VCaP (cell line): ENCODE data around the gene XRCC4.

ENCODE experiments used
- H3K27ac ChIP-seq: fragments of 450-650 bp; 2 replicates; pipeline ENCODE4 v1.5.1; 2017
- TF ChIP-seq, protein P1 (sequence below): fragments of 450-650 bp; conservative IDR thresholded peaks from 2 replicates; pipeline ENCODE4 v1.5.1; 2017; ENCODE audit warnings: mild to moderate bottlenecking, moderate library complexity

XRCC4 gene

DNA sequence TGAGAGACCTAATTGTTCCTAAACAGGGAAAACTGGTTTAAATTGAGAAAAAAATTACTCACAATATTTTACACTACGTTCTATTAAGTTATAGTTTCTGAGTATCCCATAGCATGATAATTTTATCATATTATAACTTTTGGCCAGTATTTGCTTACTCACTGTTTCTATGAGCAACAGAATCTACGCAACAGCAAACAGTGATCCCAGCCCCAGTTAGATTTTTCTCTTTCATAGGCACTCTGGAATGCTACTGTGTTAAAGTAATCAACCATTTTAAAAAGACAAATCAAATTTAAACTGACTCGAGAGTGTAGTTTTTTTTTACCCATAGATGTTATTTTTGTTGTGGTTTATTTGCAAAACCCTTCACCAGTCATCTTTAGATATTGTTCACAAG lies 107.2 kb downstream of the XRCC4 start:
- no peak overlapping the region for H3K27ac ChIP-seq
- TF ChIP-seq, protein P1, sequence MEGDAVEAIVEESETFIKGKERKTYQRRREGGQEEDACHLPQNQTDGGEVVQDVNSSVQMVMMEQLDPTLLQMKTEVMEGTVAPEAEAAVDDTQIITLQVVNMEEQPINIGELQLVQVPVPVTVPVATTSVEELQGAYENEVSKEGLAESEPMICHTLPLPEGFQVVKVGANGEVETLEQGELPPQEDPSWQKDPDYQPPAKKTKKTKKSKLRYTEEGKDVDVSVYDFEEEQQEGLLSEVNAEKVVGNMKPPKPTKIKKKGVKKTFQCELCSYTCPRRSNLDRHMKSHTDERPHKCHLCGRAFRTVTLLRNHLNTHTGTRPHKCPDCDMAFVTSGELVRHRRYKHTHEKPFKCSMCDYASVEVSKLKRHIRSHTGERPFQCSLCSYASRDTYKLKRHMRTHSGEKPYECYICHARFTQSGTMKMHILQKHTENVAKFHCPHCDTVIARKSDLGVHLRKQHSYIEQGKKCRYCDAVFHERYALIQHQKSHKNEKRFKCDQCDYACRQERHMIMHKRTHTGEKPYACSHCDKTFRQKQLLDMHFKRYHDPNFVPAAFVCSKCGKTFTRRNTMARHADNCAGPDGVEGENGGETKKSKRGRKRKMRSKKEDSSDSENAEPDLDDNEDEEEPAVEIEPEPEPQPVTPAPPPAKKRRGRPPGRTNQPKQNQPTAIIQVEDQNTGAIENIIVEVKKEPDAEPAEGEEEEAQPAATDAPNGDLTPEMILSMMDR, result no peak

GRCh38 chr5:83192947-83193346 lies 115.6 kb downstream of the XRCC4 start:
- TF ChIP-seq, protein P1, result no peak
- H3K27ac ChIP-seq, result no peak overlapping the region

- TF ChIP-seq, protein P1, result no peak
- H3K27ac ChIP-seq, result no peak overlapping the region
These were observed 120.1 kb downstream of the XRCC4 start for GRCh38 chr5:83197326-83197967.

- no peak overlapping the region for H3K27ac ChIP-seq
- TF ChIP-seq, protein P1, result no peak
These were observed 121.8 kb downstream of the XRCC4 start for GRCh38 chr5:83199126-83199525.

DNA sequence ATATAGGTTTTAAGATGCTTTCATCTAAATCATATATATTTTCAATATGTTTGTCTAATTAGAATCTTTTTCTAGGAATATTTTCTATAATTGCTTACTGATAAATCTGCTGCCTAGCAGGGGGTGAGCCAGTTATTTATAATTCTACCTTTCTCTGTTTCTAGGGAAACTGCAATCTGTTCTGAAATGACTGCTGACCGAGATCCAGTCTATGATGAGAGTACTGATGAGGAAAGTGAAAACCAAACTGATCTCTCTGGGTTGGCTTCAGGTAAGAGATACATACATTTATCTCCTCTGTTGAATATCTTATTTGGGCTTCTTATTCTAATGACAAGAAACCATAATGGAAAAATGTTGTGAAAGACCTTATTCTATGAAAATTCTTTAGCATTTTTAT lies 127.3 kb downstream of the XRCC4 start:
- H3K27ac ChIP-seq, result no peak overlapping the region
- TF ChIP-seq, protein P1, result no peak

- TF ChIP-seq, protein P1, result no peak
- H3K27ac ChIP-seq, result no peak overlapping the region
These were observed 132.6 kb downstream of the XRCC4 start for GRCh38 chr5:83209963-83210362.

GRCh38 chr5:83219077-83219476 lies 141.7 kb downstream of the XRCC4 start:
- no peak overlapping the region for H3K27ac ChIP-seq
- TF ChIP-seq, protein P1, result no peak
